Stimulated activated naive CD8-positive, alpha-beta T cell treated with anti-CD3 and anti-CD28 coated beads, Interleukin-15, amount 100 ng/mL, for 72 hours (primary cell): ENCODE measurements around the gene ADAMTS12.
"Not testable (repeated sequence)": the region's sequence is repeated elsewhere in the genome, so short reads cannot be mapped to it uniquely, and the experiment has no call there.

Experiments
- ATAC-seq: fragments of 150-1000 bp; cut with Tn5 transposase; 2 replicates; pipeline ENCODE4 v1.10.0; 2021; ENCODE audit warnings: mild to moderate bottlenecking, moderate library complexity
- DNase-seq, 2 donors: peaks; one replicate each; pipeline ENCODE4 v3.0.0; 2021 to 2022
- H3K27ac Mint-ChIP-seq, 2 donors: one replicate each; pipeline ENCODE4 v1.8.0; 2022; ENCODE audit warnings: mild to moderate bottlenecking in 2 of 2, mixed read lengths in 2 of 2, moderate library complexity in 2 of 2
- H3K27me3 Mint-ChIP-seq: one replicate; pipeline ENCODE4 v1.8.0; 2022; ENCODE audit warnings: mixed read lengths
- H3K4me1 Mint-ChIP-seq: one replicate; pipeline ENCODE4 v1.8.0; 2022; ENCODE audit warnings: mild to moderate bottlenecking, mixed read lengths
- H3K4me3 Mint-ChIP-seq, 2 donors: one replicate each; pipeline ENCODE4 v1.8.0; 2022; ENCODE audit warnings: mild to moderate bottlenecking in 2 of 2, mixed read lengths in 2 of 2, moderate library complexity in 1 of 2
- H3K9me3 Mint-ChIP-seq, 2 donors: one replicate each; pipeline ENCODE4 v1.8.0; 2022; ENCODE audit warnings: mixed read lengths in 2 of 2

The ADAMTS12 gene

GRCh38 chr5:33536802-33537201 is 355.0 kb downstream of the ADAMTS12 start:
- Mint-ChIP-seq H3K4me1 (no peaks in the 10 kb centered on the region), H3K27me3 (peaks cover 18% of the 10 kb centered on the region), H3K4me3 (no peak overlapping the region), H3K9me3 (peaks cover 0 to 8% of the 10 kb centered on the region in 2 donors), H3K27ac (no peak overlapping the region)
- no peak for ATAC-seq
- no peak for DNase-seq

- Mint-ChIP-seq H3K27me3 (peaks cover 9% of the 10 kb centered on the region), H3K9me3 (peaks cover 0 to 8% of the 10 kb centered on the region in 2 donors), H3K4me3 (no peak overlapping the region), H3K4me1 (no peaks in the 10 kb centered on the region), H3K27ac (no peak overlapping the region)
- ATAC-seq (no peak), DNase-seq (no peak)
These were observed 360.0 kb downstream of the ADAMTS12 start for GRCh38 chr5:33531824-33532223.

- H3K27me3 Mint-ChIP-seq, result peaks cover 9% of the 10 kb centered on the region
- no peak overlapping the region for H3K4me3 Mint-ChIP-seq
- no peaks in the 10 kb centered on the region for H3K4me1 Mint-ChIP-seq
- ATAC-seq (no peak), DNase-seq (no peak)
- H3K9me3 Mint-ChIP-seq, result peaks cover 0 to 8% of the 10 kb centered on the region in 2 donors
- H3K27ac Mint-ChIP-seq, result no peak overlapping the region
These were observed 360.8 kb downstream of the ADAMTS12 start for GRCh38 chr5:33531037-33531298.

- DNase-seq, result no peak
- H3K27me3 Mint-ChIP-seq, result peaks cover 4% of the 10 kb centered on the region
- no peak overlapping the region for H3K4me3 Mint-ChIP-seq
- H3K27ac Mint-ChIP-seq, result no peak overlapping the region
- ATAC-seq, result no peak
- peaks cover 0 to 4% of the 10 kb centered on the region in 2 donors for H3K9me3 Mint-ChIP-seq
- no peaks in the 10 kb centered on the region for H3K4me1 Mint-ChIP-seq
These were observed 361.4 kb downstream of the ADAMTS12 start for GRCh38 chr5:33530183-33531036.

- Mint-ChIP-seq H3K27me3 (no peaks in the 10 kb centered on the region), H3K4me1 (no peaks in the 10 kb centered on the region), H3K27ac (no peak overlapping the region), H3K9me3 (no peaks in the 10 kb centered on the region), H3K4me3 (no peak overlapping the region)
- ATAC-seq, result no peak
- no peak for DNase-seq
These were observed 364.1 kb downstream of the ADAMTS12 start for GRCh38 chr5:33527696-33528095.

- Mint-ChIP-seq H3K4me1 (no peaks in the 10 kb centered on the region), H3K27ac (no peak overlapping the region), H3K27me3 (no peaks in the 10 kb centered on the region), H3K9me3 (no peaks in the 10 kb centered on the region), H3K4me3 (no peak overlapping the region)
- no peak for ATAC-seq
- no peak for DNase-seq
These were observed 365.0 kb downstream of the ADAMTS12 start for GRCh38 chr5:33526755-33527154.

- Mint-ChIP-seq H3K27ac (no peak overlapping the region), H3K4me1 (no peaks in the 10 kb centered on the region), H3K4me3 (no peak overlapping the region), H3K27me3 (no peaks in the 10 kb centered on the region), H3K9me3 (peaks cover 0 to 3% of the 10 kb centered on the region in 2 donors)
- DNase-seq (no peak), ATAC-seq (no peak)
These were observed 367.3 kb downstream of the ADAMTS12 start for GRCh38 chr5:33524476-33524875.

- Mint-ChIP-seq H3K4me3 (no peak overlapping the region), H3K27me3 (no peaks in the 10 kb centered on the region), H3K27ac (peak overlapping the region in 1 of 2 donors; percentile 16), H3K4me1 (no peaks in the 10 kb centered on the region), H3K9me3 (peaks cover 0 to 11% of the 10 kb centered on the region in 2 donors)
- DNase-seq (no peak), ATAC-seq (no peak)
These were observed 368.5 kb downstream of the ADAMTS12 start for GRCh38 chr5:33523208-33523771.

- Mint-ChIP-seq H3K4me3 (no peak overlapping the region), H3K27ac (no peak overlapping the region), H3K4me1 (no peaks in the 10 kb centered on the region), H3K9me3 (peaks cover 0 to 15% of the 10 kb centered on the region in 2 donors), H3K27me3 (no peaks in the 10 kb centered on the region)
- no peak for DNase-seq
- ATAC-seq, result no peak
These were observed 375.4 kb downstream of the ADAMTS12 start for GRCh38 chr5:33516421-33516820.

GRCh38 chr5:33515366-33515765 is 376.4 kb downstream of the ADAMTS12 start:
- DNase-seq, ATAC-seq, H3K4me3 Mint-ChIP-seq, H3K4me1 Mint-ChIP-seq, H3K27ac Mint-ChIP-seq, H3K27me3 Mint-ChIP-seq: not testable (repeated sequence)
- peaks cover 0 to 15% of the 10 kb centered on the region in 2 donors for H3K9me3 Mint-ChIP-seq

- Mint-ChIP-seq H3K9me3 (peaks cover 0 to 7% of the 10 kb centered on the region in 2 donors), H3K27ac (no peak overlapping the region), H3K4me1 (no peaks in the 10 kb centered on the region), H3K27me3 (peaks cover 6% of the 10 kb centered on the region), H3K4me3 (no peak overlapping the region)
- DNase-seq, result no peak
- ATAC-seq, result no peak
These were observed 378.2 kb downstream of the ADAMTS12 start for GRCh38 chr5:33513462-33514185.

- Mint-ChIP-seq H3K27me3 (peaks cover 6% of the 10 kb centered on the region), H3K4me3 (no peak overlapping the region), H3K9me3 (no peaks in the 10 kb centered on the region), H3K4me1 (no peaks in the 10 kb centered on the region), H3K27ac (no peak overlapping the region)
- DNase-seq (no peak), ATAC-seq (no peak)
These were observed 382.8 kb downstream of the ADAMTS12 start for GRCh38 chr5:33509036-33509435.

GRCh38 chr5:33507426-33507825 is 384.4 kb downstream of the ADAMTS12 start:
- Mint-ChIP-seq H3K9me3 (no peaks in the 10 kb centered on the region), H3K27me3 (peaks cover 6% of the 10 kb centered on the region), H3K4me1 (no peaks in the 10 kb centered on the region), H3K27ac (no peak overlapping the region), H3K4me3 (no peak overlapping the region)
- DNase-seq, result no peak
- no peak for ATAC-seq

- Mint-ChIP-seq H3K9me3 (no peaks in the 10 kb centered on the region), H3K27me3 (peaks cover 6% of the 10 kb centered on the region), H3K4me3 (no peak overlapping the region), H3K4me1 (no peaks in the 10 kb centered on the region), H3K27ac (no peak overlapping the region)
- ATAC-seq, result no peak
- DNase-seq, result no peak
These were observed 387.2 kb downstream of the ADAMTS12 start for GRCh38 chr5:33504570-33504969.

- H3K4me3 Mint-ChIP-seq, result no peak overlapping the region
- H3K27ac Mint-ChIP-seq, result no peak overlapping the region
- no peaks in the 10 kb centered on the region for H3K9me3 Mint-ChIP-seq
- no peaks in the 10 kb centered on the region for H3K4me1 Mint-ChIP-seq
- DNase-seq, result no peak
- ATAC-seq, result no peak
- H3K27me3 Mint-ChIP-seq, result no peaks in the 10 kb centered on the region
These were observed 389.9 kb downstream of the ADAMTS12 start for GRCh38 chr5:33501899-33502298.

- Mint-ChIP-seq H3K4me3 (no peak overlapping the region), H3K27me3 (no peaks in the 10 kb centered on the region), H3K9me3 (no peaks in the 10 kb centered on the region), H3K27ac (peak overlapping the region in 1 of 2 donors; percentile 5), H3K4me1 (no peaks in the 10 kb centered on the region)
- ATAC-seq (no peak), DNase-seq (no peak)
These were observed 390.5 kb downstream of the ADAMTS12 start for GRCh38 chr5:33501260-33501659.
